ENCODE measurements around the gene MYOM1. TPM values are rescaled to one million over a fixed set of nuclear protein-coding genes. Genes with fewer than 3 reads are reported as not detected.

MYOM1 gene
- total and polyA plus RNA-seq, 2 experiments from 2014 or later, result 1.1 to 1.8 TPM

DNA sequence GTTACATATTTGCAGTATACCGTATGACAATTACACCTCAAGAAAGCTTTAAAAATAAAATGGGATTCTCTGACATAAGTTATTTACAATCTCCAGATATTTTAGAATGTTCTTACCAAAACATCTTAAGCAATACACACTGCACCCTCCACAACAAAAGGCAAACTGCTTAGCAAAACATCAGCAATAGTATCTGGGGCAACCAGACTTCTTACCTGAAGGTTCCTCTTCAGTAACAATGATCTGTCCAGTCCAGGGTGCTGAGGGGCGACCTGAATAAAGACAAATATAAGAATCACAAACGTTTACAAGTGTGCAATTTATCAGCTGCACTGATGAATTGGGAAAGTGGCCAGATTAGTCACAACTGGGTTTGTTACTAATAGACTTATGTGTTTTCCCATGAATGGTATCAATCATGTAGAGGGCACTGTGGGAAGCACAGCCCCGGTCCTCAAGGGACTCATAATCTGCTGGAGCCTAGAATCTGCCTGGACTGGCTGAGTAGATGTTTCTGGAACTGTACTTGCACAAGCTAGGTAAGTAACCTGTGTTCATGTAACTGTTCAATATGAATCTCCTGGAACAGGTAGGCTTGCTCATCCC lies 70.7 kb downstream of the MYOM1 start:
- H3K4me2 ChIP-seq, result no peak overlapping the region
- H3K9me3 ChIP-seq (ENCODE audit: low read depth), result no peaks in the 10 kb centered on the region
- no peak for DNase-seq (ENCODE audit: low spot score)
- no peak overlapping the region for H3K27ac ChIP-seq
- no peaks in the 10 kb centered on the region for H4K20me1 ChIP-seq (ENCODE audit: insufficient read depth, poor library complexity, severe bottlenecking)
- 73% methylated on average over 4 of the region's 4 CpGs for WGBS (ENCODE audit: low lambda C conversion rate, missing lambda C conversion rate)
- TF ChIP-seq EZH2 (IDR thresholded peaks at IDR 0.05; ENCODE audit: borderline replicate concordance) (no peak), EZH2phosphoT487 (IDR thresholded peaks at IDR 0.05; ENCODE audit: low read depth, severe bottlenecking, unreplicated experiment) (no peak)
- TF ChIP-seq, protein P1, sequence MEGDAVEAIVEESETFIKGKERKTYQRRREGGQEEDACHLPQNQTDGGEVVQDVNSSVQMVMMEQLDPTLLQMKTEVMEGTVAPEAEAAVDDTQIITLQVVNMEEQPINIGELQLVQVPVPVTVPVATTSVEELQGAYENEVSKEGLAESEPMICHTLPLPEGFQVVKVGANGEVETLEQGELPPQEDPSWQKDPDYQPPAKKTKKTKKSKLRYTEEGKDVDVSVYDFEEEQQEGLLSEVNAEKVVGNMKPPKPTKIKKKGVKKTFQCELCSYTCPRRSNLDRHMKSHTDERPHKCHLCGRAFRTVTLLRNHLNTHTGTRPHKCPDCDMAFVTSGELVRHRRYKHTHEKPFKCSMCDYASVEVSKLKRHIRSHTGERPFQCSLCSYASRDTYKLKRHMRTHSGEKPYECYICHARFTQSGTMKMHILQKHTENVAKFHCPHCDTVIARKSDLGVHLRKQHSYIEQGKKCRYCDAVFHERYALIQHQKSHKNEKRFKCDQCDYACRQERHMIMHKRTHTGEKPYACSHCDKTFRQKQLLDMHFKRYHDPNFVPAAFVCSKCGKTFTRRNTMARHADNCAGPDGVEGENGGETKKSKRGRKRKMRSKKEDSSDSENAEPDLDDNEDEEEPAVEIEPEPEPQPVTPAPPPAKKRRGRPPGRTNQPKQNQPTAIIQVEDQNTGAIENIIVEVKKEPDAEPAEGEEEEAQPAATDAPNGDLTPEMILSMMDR (IDR thresholded peaks at IDR 0.05; ENCODE audit: poor library complexity), result no peak
- no peaks in the 10 kb centered on the region for H3K27me3 ChIP-seq
- no peaks in the 10 kb centered on the region for H3K36me3 ChIP-seq (replicated peaks; ENCODE audit: insufficient read depth, low read depth)
- H3K4me3 ChIP-seq, result no peak overlapping the region
- H3K79me2 ChIP-seq, result no peaks in the 10 kb centered on the region
- H3K4me1 ChIP-seq (ENCODE audit: insufficient read depth), result no peaks in the 10 kb centered on the region
- no peaks in the 10 kb centered on the region for H3K9me2 ChIP-seq (replicated peaks; ENCODE audit: insufficient read depth)
- H2AFZ ChIP-seq, result no peak overlapping the region

GRCh38 chr18:3147935-3148554 lies 71.7 kb downstream of the MYOM1 start:
- Histone ChIP-seq H4K20me1 (ENCODE audit: insufficient read depth, poor library complexity, severe bottlenecking) (no peaks in the 10 kb centered on the region), H3K9me3 (ENCODE audit: low read depth) (no peaks in the 10 kb centered on the region), H3K4me1 (ENCODE audit: insufficient read depth) (no peaks in the 10 kb centered on the region), H3K79me2 (no peaks in the 10 kb centered on the region), H3K36me3 (replicated peaks; ENCODE audit: insufficient read depth, low read depth) (no peaks in the 10 kb centered on the region), H3K27ac (no peak overlapping the region), H2AFZ (no peak overlapping the region), H3K9me2 (replicated peaks; ENCODE audit: insufficient read depth) (no peaks in the 10 kb centered on the region), H3K27me3 (no peaks in the 10 kb centered on the region), H3K4me3 (no peak overlapping the region), H3K4me2 (no peak overlapping the region)
- WGBS (ENCODE audit: low lambda C conversion rate, missing lambda C conversion rate), result 71% methylated on average over 8 of the region's 8 CpGs
- DNase-seq (ENCODE audit: low spot score), result no peak
- TF ChIP-seq EZH2 (IDR thresholded peaks at IDR 0.05; ENCODE audit: borderline replicate concordance) (no peak), EZH2phosphoT487 (IDR thresholded peaks at IDR 0.05; ENCODE audit: low read depth, severe bottlenecking, unreplicated experiment) (no peak)
- TF ChIP-seq, protein P1 (IDR thresholded peaks at IDR 0.05; ENCODE audit: poor library complexity), result no peak

DNA sequence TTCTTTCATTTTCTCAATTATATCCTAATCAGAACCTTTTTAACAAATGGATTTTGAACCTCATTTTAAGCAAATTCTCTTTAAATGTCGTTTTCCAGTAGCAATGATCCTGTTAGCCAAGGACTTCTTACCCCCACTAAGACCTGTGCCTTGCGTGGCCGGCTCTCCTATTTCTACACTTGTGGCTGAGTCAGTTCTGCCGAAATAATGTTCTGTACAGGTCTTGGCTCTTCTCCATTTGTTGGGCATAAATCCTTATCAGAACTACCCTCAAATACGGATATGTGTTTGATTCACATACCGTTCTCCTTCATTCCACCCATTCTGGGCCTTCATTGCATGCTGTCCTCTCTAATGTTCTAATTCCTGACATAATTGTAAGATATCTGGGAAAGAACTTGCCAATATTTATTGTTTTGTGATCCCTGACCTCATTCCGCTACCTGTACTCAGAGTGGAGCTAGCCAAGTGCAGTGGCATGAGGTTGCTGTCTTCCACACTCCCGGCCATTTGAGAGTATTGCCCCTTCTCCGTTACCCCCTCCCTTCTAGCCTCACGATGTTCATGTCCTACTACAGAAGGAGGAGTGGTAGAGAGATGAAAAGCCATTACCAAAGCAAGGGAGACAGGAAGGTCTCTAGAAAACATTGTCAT lies 78.7 kb downstream of the MYOM1 start:
- DNase-seq (ENCODE audit: low spot score), result no peak
- H3K79me2 ChIP-seq, result no peaks in the 10 kb centered on the region
- no peaks in the 10 kb centered on the region for H4K20me1 ChIP-seq (ENCODE audit: insufficient read depth, poor library complexity, severe bottlenecking)
- no peaks in the 10 kb centered on the region for H3K9me2 ChIP-seq (replicated peaks; ENCODE audit: insufficient read depth)
- H3K27me3 ChIP-seq, result no peaks in the 10 kb centered on the region
- TF ChIP-seq EZH2 (IDR thresholded peaks at IDR 0.05; ENCODE audit: borderline replicate concordance), result no peak
- TF ChIP-seq, protein P1 (IDR thresholded peaks at IDR 0.05; ENCODE audit: poor library complexity), result no peak
- TF ChIP-seq EZH2phosphoT487 (IDR thresholded peaks at IDR 0.05; ENCODE audit: low read depth, severe bottlenecking, unreplicated experiment), result no peak
- H3K4me1 ChIP-seq (ENCODE audit: insufficient read depth), result no peaks in the 10 kb centered on the region
- H3K4me3 ChIP-seq, result no peak overlapping the region
- no peaks in the 10 kb centered on the region for H3K36me3 ChIP-seq (replicated peaks; ENCODE audit: insufficient read depth, low read depth)
- 83% methylated on average over 10 of the region's 10 CpGs for WGBS (ENCODE audit: low lambda C conversion rate, missing lambda C conversion rate)
- H3K9me3 ChIP-seq (ENCODE audit: low read depth), result no peaks in the 10 kb centered on the region
- H3K4me2 ChIP-seq, result no peak overlapping the region
- no peak overlapping the region for H2AFZ ChIP-seq
- H3K27ac ChIP-seq, result no peak overlapping the region

Measured in hepatocyte (in vitro differentiated cells).